HCT116 (cell line): Measurements from ENCODE around the gene ARHGAP21. TPM values are rescaled to one million over a fixed set of nuclear protein-coding genes. Genes with fewer than 3 reads are reported as not detected.

Experiments used
- ATAC-seq: fragments of 200-7000 bp; cut with Tn5 transposase; 2 replicates; pipeline ENCODE4 v1.9.1; 2020; ENCODE audit warnings: mild to moderate bottlenecking, moderate library complexity
- BruUV-seq: library from RNA; stranded (reverse); fragments of 400-500 nt; replicated peaks from 2 replicates; lab custom pipeline; 2021; lab: Mats Ljungman, UMichigan
- CTCF ChIA-PET: fragments of 300-600 bp; sonication (Branson Sonifier 250); formaldehyde crosslinking; loops from one replicate; lab custom pipeline; 2021; ENCODE audit warnings: antibody characterized with exemption; lab: Charles Lee
- POLR2A ChIA-PET: fragments of 300-600, 350-600 bp; sonication (Branson Sonifier 250); formaldehyde crosslinking; loops from one replicate; lab custom pipeline; 2021; ENCODE audit warnings: antibody characterized with exemption; lab: Charles Lee
- RAD21 ChIA-PET, 2 experiments: fragments of 300-600 bp; sonication (Branson Sonifier 250); formaldehyde crosslinking; loops; one replicate each; lab custom pipeline; 2023; ENCODE audit warnings: low total read pairs in 2 of 2; ENCODE audit not compliant: uncharacterized antibody in 2 of 2, unreplicated experiment in 2 of 2, low non-redundant PET in 1 of 2; lab: Charles Lee
- DNase-seq: peaks from one replicate; pipeline ENCODE4 v3.0.0-alpha.2; 2010; ENCODE audit warnings: low read depth, low spot score
- H2AFZ ChIP-seq: fragments of 200-600 bp; shearing (Covaris generic), sonication (generic); 2 replicates; pipeline ENCODE4 v1.6.1; 2017; ENCODE audit warnings: low read depth, mixed run types, mixed read lengths, antibody characterized with exemption, low read length; ENCODE audit not compliant: poor library complexity, severe bottlenecking
- H3K27ac ChIP-seq: 2 replicates; pipeline ENCODE4 v1.5.1; 2012; ENCODE audit warnings: low read depth, low read length
- H3K27me3 ChIP-seq: fragments of 200-600 bp; sonication (generic); 2 replicates; pipeline ENCODE4 v1.6.1; 2016; ENCODE audit warnings: mixed run types, low read length, mixed read lengths; ENCODE audit not compliant: insufficient read depth
- H3K36me3 ChIP-seq, 2 experiments: fragments of 200-500 bp in 1 of 2; fragments of 200-600 bp in 1 of 2; sonication (Bioruptor generic) in 1 of 2; sonication (generic) in 1 of 2; 2 replicates each; pipeline versions ENCODE4 v1.5.1 to v1.6.1; 2014 to 2016; ENCODE audit warnings: low read length in 2 of 2, inconsistent platforms in 1 of 2, mixed read lengths in 1 of 2, mixed run types in 1 of 2; ENCODE audit not compliant: insufficient read depth in 2 of 2, control insufficient read depth in 1 of 2
- H3K4me1 ChIP-seq, 2 experiments: fragments of 200-600 bp in 1 of 2; sonication (generic) in 1 of 2; 2 replicates each; pipeline versions ENCODE4 v1.5.1 to v1.6.1; 2012 to 2017; ENCODE audit warnings: low read length in 2 of 2, inconsistent platforms in 1 of 2, mild to moderate bottlenecking in 1 of 2, mixed read lengths in 1 of 2, mixed run types in 1 of 2, moderate library complexity in 1 of 2; ENCODE audit not compliant: insufficient read depth in 2 of 2, control insufficient read depth in 1 of 2
- H3K4me2 ChIP-seq: fragments of 200-600 bp; sonication (generic); 2 replicates; pipeline ENCODE4 v1.6.1; 2017; ENCODE audit warnings: mixed run types, low read length, mixed read lengths
- H3K4me3 ChIP-seq, 2 experiments: fragments of 200-600 bp in 1 of 2; sonication (generic) in 1 of 2; replicated peaks in 1 of 2; 2 replicates each; pipeline ENCODE4 v1.5.1; 2011 to 2016; ENCODE audit warnings: low read length in 2 of 2, control low read depth in 1 of 2, low read depth in 1 of 2, mild to moderate bottlenecking in 1 of 2, mixed read lengths in 1 of 2, mixed run types in 1 of 2
- H3K79me2 ChIP-seq: fragments of 200-600 bp; sonication (generic); 2 replicates; pipeline ENCODE4 v1.6.1; 2017; ENCODE audit warnings: mild to moderate bottlenecking, mixed run types, low read length, moderate library complexity, mixed read lengths; ENCODE audit not compliant: insufficient read depth
- H3K9ac ChIP-seq: fragments of 200-600 bp; sonication (generic); 2 replicates; pipeline ENCODE4 v1.6.1; 2016; ENCODE audit warnings: low read length, mixed read lengths
- H3K9me2 ChIP-seq: fragments of 200-600 bp; sonication (generic), shearing (Covaris generic); 2 replicates; pipeline ENCODE4 v1.6.1; 2017; ENCODE audit warnings: mixed run types, mild to moderate bottlenecking, moderate library complexity; ENCODE audit not compliant: insufficient read depth
- H3K9me3 ChIP-seq, 2 experiments: fragments of 200-500 bp in 1 of 2; fragments of 200-600 bp in 1 of 2; sonication (Bioruptor generic) in 1 of 2; sonication (generic) in 1 of 2; 2 replicates each; pipeline ENCODE4 v1.6.1; 2014 to 2017; ENCODE audit warnings: low read length in 2 of 2, mixed read lengths in 2 of 2, inconsistent platforms in 1 of 2, low read depth in 1 of 2, mild to moderate bottlenecking in 1 of 2, mixed run types in 1 of 2, moderate library complexity in 1 of 2; ENCODE audit not compliant: control insufficient read depth in 1 of 2, insufficient read depth in 1 of 2
- H4K20me1 ChIP-seq: fragments of 200-600 bp; sonication (generic), shearing (Covaris generic); 2 replicates; pipeline ENCODE4 v1.6.1; 2017; ENCODE audit warnings: mixed run types, mild to moderate bottlenecking, moderate library complexity; ENCODE audit not compliant: insufficient read depth
- ATF3 ChIP-seq: IDR thresholded peaks from 2 replicates; pipeline ENCODE4 v1.6.1; 2012
- CBX3 ChIP-seq: IDR thresholded peaks from 2 replicates; pipeline ENCODE4 v1.6.1; 2012; ENCODE audit warnings: low read depth
- CEBPB ChIP-seq: IDR thresholded peaks from 2 replicates; pipeline ENCODE4 v1.6.1; 2012; ENCODE audit warnings: low read depth
- CTCF ChIP-seq, 3 experiments: fragments of 200-600 bp in 1 of 3; sonication (generic) in 1 of 3; IDR thresholded peaks in 2 of 3; conservative IDR thresholded peaks in 1 of 3; 2 replicates each; pipeline ENCODE4 v1.5.1; 2012 to 2017; ENCODE audit warnings: low read depth in 2 of 3, low read length in 2 of 3, antibody characterized with exemption in 1 of 3, borderline replicate concordance in 1 of 3, control low read depth in 1 of 3, mild to moderate bottlenecking in 1 of 3, mixed read lengths in 1 of 3, mixed run types in 1 of 3, moderate library complexity in 1 of 3; ENCODE audit not compliant: insufficient read depth in 1 of 3
- EGR1 ChIP-seq: IDR thresholded peaks from 2 replicates; pipeline ENCODE4 v1.6.1; 2012; ENCODE audit warnings: low read depth
- ELF1 ChIP-seq: IDR thresholded peaks from 2 replicates; pipeline ENCODE4 v1.6.1; 2012; ENCODE audit warnings: low read depth, borderline replicate concordance
- EZH2 ChIP-seq: fragments of 200-600 bp; sonication (generic); IDR thresholded peaks from 2 replicates; pipeline ENCODE4 v1.6.1; 2017; ENCODE audit warnings: antibody characterized with exemption, mixed run types
- EZH2phosphoT487 ChIP-seq: fragments of 200-600 bp; IDR thresholded peaks from 2 replicates; pipeline ENCODE4 v1.6.1; 2018; ENCODE audit warnings: antibody characterized with exemption, borderline replicate concordance
- FOSL1 ChIP-seq: IDR thresholded peaks from 2 replicates; pipeline ENCODE4 v1.6.1; 2012; ENCODE audit warnings: low read depth
- JUND ChIP-seq: IDR thresholded peaks from 2 replicates; pipeline ENCODE4 v1.6.1; 2012
- MAX ChIP-seq: IDR thresholded peaks from 2 replicates; pipeline ENCODE4 v1.6.1; 2012
- SIN3A ChIP-seq: IDR thresholded peaks from 2 replicates; pipeline ENCODE4 v1.6.1; 2012; ENCODE audit warnings: low read depth
- SP1 ChIP-seq: IDR thresholded peaks from 2 replicates; pipeline ENCODE4 v1.6.1; 2012; ENCODE audit warnings: low read depth
- SRF ChIP-seq: IDR thresholded peaks from 2 replicates; pipeline ENCODE4 v1.6.1; 2012; ENCODE audit warnings: low read depth
- TCF7L2 ChIP-seq: IDR thresholded peaks from 2 replicates; pipeline ENCODE4 v1.7.0; 2011; ENCODE audit warnings: borderline replicate concordance, inconsistent platforms; ENCODE audit not compliant: insufficient read depth, insufficient read length; ENCODE audit errors: extremely low read depth
- YY1 ChIP-seq: IDR thresholded peaks from 2 replicates; pipeline ENCODE4 v1.6.1; 2011; ENCODE audit warnings: low read length, low read depth, moderate library complexity, mild to moderate bottlenecking; ENCODE audit not compliant: insufficient replicate concordance; ENCODE audit errors: extremely low read depth
- ZFX ChIP-seq: fragments of 450-650 bp; IDR thresholded peaks from 2 replicates; pipeline ENCODE4 v1.6.1; 2017
- intact Hi-C: fragments of 100-400 bp; cut with micrococcal nuclease; formaldehyde crosslinking; loops from 2 replicates; pipeline ENCODE4 v1.10.0; 2022
- total RNA-seq: library from RNA; stranded (reverse); gene quantifications from one replicate; pipeline ENCODE4 v1.2.1, GENCODE V29; 2021; ENCODE audit not compliant: unreplicated experiment
- TF ChIP-seq, protein P1 (sequence below): IDR thresholded peaks from 2 replicates; pipeline ENCODE4 v1.6.1; 2012; ENCODE audit warnings: low read depth

The ARHGAP21 gene
- total RNA-seq, 1 experiment from 2014 or later = 47.7 TPM

DNA sequence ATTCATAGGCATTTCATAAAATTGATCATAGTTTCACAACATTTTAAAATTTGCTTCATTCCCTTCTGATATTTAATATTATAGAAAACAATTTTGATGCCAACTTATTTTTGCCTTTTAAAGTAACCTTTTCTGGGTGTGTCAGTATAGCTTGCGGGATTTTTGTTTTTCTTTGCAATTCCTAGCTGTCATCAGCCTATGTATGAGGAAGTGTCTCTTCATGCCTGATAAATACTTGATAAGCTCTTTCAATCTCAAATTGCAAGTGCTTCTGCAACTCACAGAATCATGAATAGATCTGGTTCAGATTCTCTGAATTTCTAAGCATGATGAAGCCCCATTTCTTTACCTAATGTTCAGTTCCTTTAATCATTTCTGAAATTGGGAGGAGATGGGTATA is 28.0 kb upstream of the ARHGAP21 start:
- CTCF ChIA-PET = no interaction called here
- RAD21 ChIA-PET = no interaction called here

GRCh38 chr10:24750695-24751094 is 27.0 kb upstream of the ARHGAP21 start:
- no peaks in the 10 kb centered on the region for H3K79me2 ChIP-seq
- ChIA-PET RAD21 (no interaction called here), POLR2A (no interaction called here), CTCF (no interaction called here)
- no peak overlapping the region for H3K4me2 ChIP-seq
- BruUV-seq = no TSS peak
- no peaks in the 10 kb centered on the region for H3K27me3 ChIP-seq
- no peak for DNase-seq
- no peaks in the 10 kb centered on the region for H3K4me1 ChIP-seq
- H3K9ac ChIP-seq = no peak overlapping the region
- ATAC-seq = no peak
- H3K9me3 ChIP-seq = no peaks in the 10 kb centered on the region
- H4K20me1 ChIP-seq = no peaks in the 10 kb centered on the region
- H3K27ac ChIP-seq = no peak overlapping the region
- no peak overlapping the region for H3K4me3 ChIP-seq
- H3K9me2 ChIP-seq = no peaks in the 10 kb centered on the region
- no peak overlapping the region for H2AFZ ChIP-seq
- H3K36me3 ChIP-seq = no peaks in the 10 kb centered on the region
- intact Hi-C loops = no loop called here
- no peak for TF ChIP-seq YY1
- TF ChIP-seq ELF1 = no peak
- no peak for TF ChIP-seq SIN3A
- TF ChIP-seq, protein P1, sequence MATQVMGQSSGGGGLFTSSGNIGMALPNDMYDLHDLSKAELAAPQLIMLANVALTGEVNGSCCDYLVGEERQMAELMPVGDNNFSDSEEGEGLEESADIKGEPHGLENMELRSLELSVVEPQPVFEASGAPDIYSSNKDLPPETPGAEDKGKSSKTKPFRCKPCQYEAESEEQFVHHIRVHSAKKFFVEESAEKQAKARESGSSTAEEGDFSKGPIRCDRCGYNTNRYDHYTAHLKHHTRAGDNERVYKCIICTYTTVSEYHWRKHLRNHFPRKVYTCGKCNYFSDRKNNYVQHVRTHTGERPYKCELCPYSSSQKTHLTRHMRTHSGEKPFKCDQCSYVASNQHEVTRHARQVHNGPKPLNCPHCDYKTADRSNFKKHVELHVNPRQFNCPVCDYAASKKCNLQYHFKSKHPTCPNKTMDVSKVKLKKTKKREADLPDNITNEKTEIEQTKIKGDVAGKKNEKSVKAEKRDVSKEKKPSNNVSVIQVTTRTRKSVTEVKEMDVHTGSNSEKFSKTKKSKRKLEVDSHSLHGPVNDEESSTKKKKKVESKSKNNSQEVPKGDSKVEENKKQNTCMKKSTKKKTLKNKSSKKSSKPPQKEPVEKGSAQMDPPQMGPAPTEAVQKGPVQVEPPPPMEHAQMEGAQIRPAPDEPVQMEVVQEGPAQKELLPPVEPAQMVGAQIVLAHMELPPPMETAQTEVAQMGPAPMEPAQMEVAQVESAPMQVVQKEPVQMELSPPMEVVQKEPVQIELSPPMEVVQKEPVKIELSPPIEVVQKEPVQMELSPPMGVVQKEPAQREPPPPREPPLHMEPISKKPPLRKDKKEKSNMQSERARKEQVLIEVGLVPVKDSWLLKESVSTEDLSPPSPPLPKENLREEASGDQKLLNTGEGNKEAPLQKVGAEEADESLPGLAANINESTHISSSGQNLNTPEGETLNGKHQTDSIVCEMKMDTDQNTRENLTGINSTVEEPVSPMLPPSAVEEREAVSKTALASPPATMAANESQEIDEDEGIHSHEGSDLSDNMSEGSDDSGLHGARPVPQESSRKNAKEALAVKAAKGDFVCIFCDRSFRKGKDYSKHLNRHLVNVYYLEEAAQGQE = no peak
- no peak for TF ChIP-seq CTCF (IDR thresholded peaks at IDR 0.05 in 2 of 3, conservative IDR thresholded peaks at IDR 0.05 in 1 of 3; ENCODE audit: borderline replicate concordance in 1 of 3, insufficient read depth in 1 of 3, low read depth in 2 of 3, low read length in 2 of 3)

More for the DNA sequence above, 28.0 kb upstream of the ARHGAP21 start:
- H2AFZ ChIP-seq = no peak overlapping the region
- H3K9ac ChIP-seq = no peak overlapping the region
- H3K27ac ChIP-seq = no peak overlapping the region
- no peak overlapping the region for H3K4me3 ChIP-seq
- no peaks in the 10 kb centered on the region for H3K79me2 ChIP-seq
- POLR2A ChIA-PET = no interaction called here
- no peaks in the 10 kb centered on the region for H3K4me1 ChIP-seq
- H3K36me3 ChIP-seq = no peaks in the 10 kb centered on the region
- DNase-seq (no peak), ATAC-seq (no peak)
- no peaks in the 10 kb centered on the region for H3K9me2 ChIP-seq
- H3K9me3 ChIP-seq = no peaks in the 10 kb centered on the region
- intact Hi-C loops = no loop called here
- no peak for TF ChIP-seq CEBPB
- no peak for TF ChIP-seq CBX3
- no peak for TF ChIP-seq ZFX
- no peak for TF ChIP-seq MAX
- TF ChIP-seq ELF1 = no peak
- TF ChIP-seq SRF = no peak
- no peak for TF ChIP-seq SP1
- TF ChIP-seq FOSL1 = no peak
- TF ChIP-seq EZH2 = no peak
- TF ChIP-seq TCF7L2 = no peak
- TF ChIP-seq JUND = no peak
- no peak for TF ChIP-seq EZH2phosphoT487
- no peak for TF ChIP-seq EGR1
- no peak for TF ChIP-seq ATF3
- no peak overlapping the region for H3K4me2 ChIP-seq
- H4K20me1 ChIP-seq = no peaks in the 10 kb centered on the region
- BruUV-seq = no TSS peak
- no peaks in the 10 kb centered on the region for H3K27me3 ChIP-seq
